GM18502 (cell line): ENCODE measurements around the gene SERINC5.
"Not testable (repeated sequence)": the region's sequence is repeated elsewhere in the genome, so short reads cannot be mapped to it uniquely, and the experiment has no call there.

Experiments used
- ATAC-seq: cut with Tn5 transposase; IDR thresholded peaks from one replicate; pipeline ENCODE4 v1.9.1; 2021; ENCODE audit warnings: mild to moderate bottlenecking; ENCODE audit not compliant: unreplicated experiment, poor library complexity

SERINC5 gene

GRCh38 chr5:80116465-80116864 is 139.4 kb downstream of the SERINC5 start:
- ATAC-seq = no peak

GRCh38 chr5:80116000-80116399 is 139.8 kb downstream of the SERINC5 start:
- no peak for ATAC-seq

GRCh38 chr5:80114860-80115259 is 141.0 kb downstream of the SERINC5 start:
- ATAC-seq = no peak

- not testable (repeated sequence) for ATAC-seq
These were observed 144.4 kb downstream of the SERINC5 start for GRCh38 chr5:80111376-80111990.

- no peak for ATAC-seq
These were observed 146.0 kb downstream of the SERINC5 start for GRCh38 chr5:80109646-80110478.

GRCh38 chr5:80106916-80107315 is 148.9 kb downstream of the SERINC5 start:
- no peak for ATAC-seq

GRCh38 chr5:80105698-80106439 is 150.0 kb downstream of the SERINC5 start:
- no peak for ATAC-seq

GRCh38 chr5:80103371-80103770 is 152.5 kb downstream of the SERINC5 start:
- no peak for ATAC-seq

- ATAC-seq = peak; percentile 89
These were observed 153.9 kb downstream of the SERINC5 start for GRCh38 chr5:80101993-80102392.

GRCh38 chr5:80097451-80097850 is 158.4 kb downstream of the SERINC5 start:
- no peak for ATAC-seq

GRCh38 chr5:80094236-80094738 is 161.6 kb downstream of the SERINC5 start:
- ATAC-seq = no peak

- ATAC-seq = no peak
These were observed 162.1 kb downstream of the SERINC5 start for GRCh38 chr5:80093796-80094195.

GRCh38 chr5:80092486-80093107 is 163.3 kb downstream of the SERINC5 start:
- no peak for ATAC-seq

- not testable (repeated sequence) for ATAC-seq
These were observed 164.1 kb downstream of the SERINC5 start for GRCh38 chr5:80091792-80092192.

GRCh38 chr5:80090884-80091166 is 165.0 kb downstream of the SERINC5 start:
- no peak for ATAC-seq

GRCh38 chr5:80083101-80083890 is 172.6 kb downstream of the SERINC5 start:
- ATAC-seq = no peak

GRCh38 chr5:80082731-80083100 is 173.1 kb downstream of the SERINC5 start:
- ATAC-seq = no peak

- no peak for ATAC-seq
These were observed 173.6 kb downstream of the SERINC5 start for GRCh38 chr5:80082281-80082680.

- no peak for ATAC-seq
These were observed 176.9 kb downstream of the SERINC5 start for GRCh38 chr5:80078921-80079320.
